GM12892 (cell line): Measurements from ENCODE around the gene SMIM28.

ENCODE experiments used
- POLR2A ChIP-seq: IDR thresholded peaks from 2 replicates; pipeline ENCODE4 v1.6.1; 2011; ENCODE audit warnings: low read depth, low read length, control low read depth
- POLR2AphosphoS5 ChIP-seq: IDR thresholded peaks from 2 replicates; pipeline ENCODE4 v1.6.1; 2011; ENCODE audit warnings: low read depth, low read length, control low read depth

DNA sequence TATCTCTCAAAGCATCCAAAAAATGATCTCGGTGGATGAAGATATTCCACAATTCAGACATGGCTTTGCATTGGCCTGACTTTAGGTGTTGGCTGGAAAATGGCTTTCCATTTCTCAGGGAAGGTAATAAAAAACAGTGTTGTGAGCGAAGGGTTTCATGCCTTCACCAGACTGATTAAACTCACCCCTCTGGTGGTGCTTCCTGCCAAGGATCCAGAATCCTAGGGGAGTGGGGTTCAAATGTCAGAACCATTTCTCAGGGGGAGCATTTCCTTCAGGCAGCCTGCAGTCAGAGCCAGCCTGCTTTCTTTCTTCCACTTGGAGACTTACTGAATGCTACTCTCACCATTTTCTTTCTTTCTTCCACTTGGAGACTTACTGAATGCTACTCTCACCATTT lies 45.7 kb upstream of the SMIM28 start:
- TF ChIP-seq POLR2A: no peak
- no peak for TF ChIP-seq POLR2AphosphoS5
